WTC11 (cell line): Measurements from ENCODE around the gene RGS9. TPM values are rescaled to one million over a fixed set of nuclear protein-coding genes. Genes with fewer than 3 reads are reported as not detected.
A peak's percentile ranks its signal among the peaks of the same experiment; 100 is the strongest.

ENCODE experiments used
- ATAC-seq: fragments of 200-7000 bp; cut with Tn5 transposase; 2 replicates; pipeline ENCODE4 v1.10.0; 2021; ENCODE audit warnings: mild to moderate bottlenecking, moderate library complexity
- CTCF ChIA-PET: fragments of 300-600 bp; sonication (Branson Sonifier 250); formaldehyde crosslinking; loops from one replicate; lab custom pipeline; 2021; ENCODE audit warnings: antibody characterized with exemption; lab: Charles Lee
- POLR2A ChIA-PET: fragments of 350-600 bp; sonication (Branson Sonifier 250); formaldehyde crosslinking; loops from one replicate; lab custom pipeline; 2021; ENCODE audit warnings: antibody characterized with exemption; lab: Charles Lee
- DNase-seq: peaks from one replicate; pipeline ENCODE4 v3.0.0; 2021; ENCODE audit warnings: low spot score
- H3K27ac Mint-ChIP-seq: 2 replicates; pipeline ENCODE4 v1.8.0; 2021; ENCODE audit warnings: mixed read lengths
- H3K27me3 Mint-ChIP-seq: 2 replicates; pipeline ENCODE4 v1.8.0; 2021; ENCODE audit warnings: low read depth, mild to moderate bottlenecking, moderate library complexity, mixed read lengths
- H3K36me3 Mint-ChIP-seq: 2 replicates; pipeline ENCODE4 v1.8.0; 2021; ENCODE audit warnings: mixed read lengths
- H3K4me1 Mint-ChIP-seq: 2 replicates; pipeline ENCODE4 v1.8.0; 2022; ENCODE audit warnings: mixed read lengths
- H3K4me3 Mint-ChIP-seq: 2 replicates; pipeline ENCODE4 v1.8.0; 2021; ENCODE audit warnings: mild to moderate bottlenecking, moderate library complexity, mixed read lengths
- H3K9me3 Mint-ChIP-seq: 2 replicates; pipeline ENCODE4 v1.8.0; 2021; ENCODE audit warnings: mixed read lengths
- AFF4 ChIP-seq: sonication (generic); formaldehyde crosslinking; IDR thresholded peaks from 2 replicates; pipeline ENCODE4 v1.8.1; 2023; ENCODE audit warnings: mild to moderate bottlenecking, missing genetic modification reagents, borderline replicate concordance
- CREM ChIP-seq: sonication (generic); formaldehyde crosslinking; IDR thresholded peaks from 2 replicates; pipeline ENCODE4 v1.8.1; 2022; ENCODE audit warnings: mild to moderate bottlenecking, missing genetic modification reagents, moderate library complexity
- CTCF ChIP-seq: fragments of 200-600 bp; IDR thresholded peaks from 2 replicates; pipeline ENCODE4 v1.8.0; 2022; ENCODE audit warnings: antibody characterized with exemption
- ESRRA ChIP-seq: sonication (generic); formaldehyde crosslinking; IDR thresholded peaks from 2 replicates; pipeline ENCODE4 v1.8.1; 2022; ENCODE audit warnings: mild to moderate bottlenecking, missing genetic modification reagents, borderline replicate concordance
- FOXJ3 ChIP-seq: sonication (generic); formaldehyde crosslinking; IDR thresholded peaks from 2 replicates; pipeline ENCODE4 v1.9.0; 2021; ENCODE audit warnings: missing genetic modification reagents, mild to moderate bottlenecking, borderline replicate concordance
- GTF2I ChIP-seq: fragments of 250-450 bp; sonication (Bioruptor Pico); conservative IDR thresholded peaks from 2 replicates; pipeline ENCODE4 v1.4.0; 2021; ENCODE audit warnings: mild to moderate bottlenecking
- NFE2L1 ChIP-seq: sonication (generic); formaldehyde crosslinking; IDR thresholded peaks from 2 replicates; pipeline ENCODE4 v1.8.1; 2023; ENCODE audit warnings: missing genetic modification reagents
- NR3C1 ChIP-seq: sonication (generic); formaldehyde crosslinking; conservative IDR thresholded peaks from 2 replicates; pipeline ENCODE4 v1.8.1; 2023; ENCODE audit warnings: low read depth, mild to moderate bottlenecking, missing genetic modification reagents
- PREB ChIP-seq: sonication (generic); formaldehyde crosslinking; IDR thresholded peaks from 2 replicates; pipeline ENCODE4 v1.8.1; 2022; ENCODE audit warnings: mild to moderate bottlenecking, missing genetic modification reagents, moderate library complexity, borderline replicate concordance
- PRRX2 ChIP-seq: fragments of 250-450 bp; sonication (Bioruptor Pico); IDR thresholded peaks from 2 replicates; pipeline ENCODE4 v1.8.0; 2021; ENCODE audit warnings: mild to moderate bottlenecking
- RORB ChIP-seq: fragments of 250-450 bp; sonication (Bioruptor Pico); IDR thresholded peaks from 2 replicates; pipeline ENCODE4 v1.9.0; 2021; ENCODE audit warnings: mild to moderate bottlenecking
- SOX15 ChIP-seq: fragments of 250-450 bp; sonication (Bioruptor Pico); IDR thresholded peaks from 2 replicates; pipeline ENCODE4 v1.9.0; 2021; ENCODE audit warnings: mild to moderate bottlenecking
- ZBTB21 ChIP-seq: sonication (generic); formaldehyde crosslinking; IDR thresholded peaks from 2 replicates; pipeline ENCODE4 v1.8.1; 2023; ENCODE audit warnings: mild to moderate bottlenecking, missing genetic modification reagents, borderline replicate concordance
- ZNF263 ChIP-seq: sonication (generic); formaldehyde crosslinking; IDR thresholded peaks from 2 replicates; pipeline ENCODE4 v1.8.1; 2022; ENCODE audit warnings: low read depth, mild to moderate bottlenecking, moderate library complexity, missing genetic modification reagents
- total RNA-seq: library from RNA; stranded (reverse); gene quantifications from 3 replicates; pipeline ENCODE4 v1.2.3, GENCODE V29; 2021
- TF ChIP-seq, protein P1 (sequence below): fragments of 250-450 bp; sonication (Bioruptor Pico); IDR thresholded peaks from 2 replicates; pipeline ENCODE4 v1.8.0; 2021; ENCODE audit warnings: mild to moderate bottlenecking
- TF ChIP-seq, protein P2 (sequence below): sonication (generic); formaldehyde crosslinking; IDR thresholded peaks from 2 replicates; pipeline ENCODE4 v1.8.0; 2023; ENCODE audit warnings: missing genetic modification reagents
- TF ChIP-seq, protein P3 (sequence below): sonication (generic); formaldehyde crosslinking; IDR thresholded peaks from 2 replicates; pipeline ENCODE4 v1.8.0; 2022; ENCODE audit warnings: mild to moderate bottlenecking, missing genetic modification reagents
- TF ChIP-seq, protein P4 (sequence below): sonication (generic); formaldehyde crosslinking; IDR thresholded peaks from 2 replicates; pipeline ENCODE4 v1.8.1; 2023; ENCODE audit warnings: mild to moderate bottlenecking, missing genetic modification reagents, moderate library complexity

Gene RGS9
- total RNA-seq, 1 experiment from 2014 or later = 11.3 TPM

DNA sequence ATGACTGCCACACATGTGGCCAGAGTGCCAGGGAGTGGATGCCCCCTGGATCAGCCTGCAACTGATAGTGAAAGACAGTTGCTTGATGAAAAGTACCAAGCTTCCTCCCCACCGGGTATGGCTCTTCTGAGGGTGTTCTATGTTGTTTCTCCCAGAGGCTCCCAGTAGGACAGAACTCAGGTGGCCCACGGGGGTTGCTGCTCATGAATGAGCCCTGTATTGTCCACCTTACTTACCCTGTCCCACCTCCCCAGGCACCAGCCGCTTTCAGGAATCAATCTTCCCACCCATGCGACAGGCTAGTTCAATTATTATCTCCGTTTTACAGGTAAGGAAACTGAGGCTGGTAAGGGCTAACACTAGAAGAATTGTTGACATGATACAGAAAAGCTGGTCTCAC is 34.9 kb upstream of the RGS9 start (continued):
- TF ChIP-seq FOXJ3 (CRISPR knock-in tag) (no peak), SOX15 (no peak), ZBTB21 (CRISPR knock-in tag) (no peak)

DNA sequence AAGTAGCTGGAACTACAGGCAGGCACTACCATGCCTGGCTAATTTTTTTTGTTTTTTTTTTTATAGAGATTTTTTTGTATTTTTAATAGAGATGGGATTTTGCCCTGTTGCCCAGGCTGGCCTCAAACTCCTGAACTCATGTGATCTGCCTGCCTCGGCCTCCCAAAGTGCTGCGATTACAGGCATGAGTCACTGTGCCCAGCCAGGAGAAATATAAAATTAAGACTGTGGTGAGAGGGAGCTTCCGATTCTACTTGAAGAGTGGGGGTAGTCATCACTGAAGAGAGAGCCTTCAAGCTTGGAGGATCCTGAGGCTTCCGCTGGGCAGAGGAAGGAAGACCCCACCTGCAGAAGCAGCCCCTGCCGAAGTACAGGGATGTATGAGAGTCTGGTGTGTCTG is 34.4 kb upstream of the RGS9 start:
- DNase-seq (no peak), ATAC-seq (no peak)
- POLR2A ChIA-PET = interaction anchor here (0.5 kb wide), 1 partner anchor 186 kb away, joined by 3 read pairs; no protein-coding TSS in a partner anchor
- peak overlapping the region; percentile 0; the same call in 1 of the 2 replicates for H3K27ac Mint-ChIP-seq
- H3K36me3 Mint-ChIP-seq = no peaks in the 10 kb centered on the region
- no peaks in the 10 kb centered on the region for H3K27me3 Mint-ChIP-seq
- no peak for TF ChIP-seq RORB (CRISPR knock-in tag)
- no peak for TF ChIP-seq NFE2L1 (CRISPR knock-in tag)
- no peak for TF ChIP-seq PREB (CRISPR knock-in tag)
- TF ChIP-seq, protein P1, sequence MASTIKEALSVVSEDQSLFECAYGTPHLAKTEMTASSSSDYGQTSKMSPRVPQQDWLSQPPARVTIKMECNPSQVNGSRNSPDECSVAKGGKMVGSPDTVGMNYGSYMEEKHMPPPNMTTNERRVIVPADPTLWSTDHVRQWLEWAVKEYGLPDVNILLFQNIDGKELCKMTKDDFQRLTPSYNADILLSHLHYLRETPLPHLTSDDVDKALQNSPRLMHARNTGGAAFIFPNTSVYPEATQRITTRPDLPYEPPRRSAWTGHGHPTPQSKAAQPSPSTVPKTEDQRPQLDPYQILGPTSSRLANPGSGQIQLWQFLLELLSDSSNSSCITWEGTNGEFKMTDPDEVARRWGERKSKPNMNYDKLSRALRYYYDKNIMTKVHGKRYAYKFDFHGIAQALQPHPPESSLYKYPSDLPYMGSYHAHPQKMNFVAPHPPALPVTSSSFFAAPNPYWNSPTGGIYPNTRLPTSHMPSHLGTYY (CRISPR knock-in tag) = no peak
- TF ChIP-seq, protein P2, sequence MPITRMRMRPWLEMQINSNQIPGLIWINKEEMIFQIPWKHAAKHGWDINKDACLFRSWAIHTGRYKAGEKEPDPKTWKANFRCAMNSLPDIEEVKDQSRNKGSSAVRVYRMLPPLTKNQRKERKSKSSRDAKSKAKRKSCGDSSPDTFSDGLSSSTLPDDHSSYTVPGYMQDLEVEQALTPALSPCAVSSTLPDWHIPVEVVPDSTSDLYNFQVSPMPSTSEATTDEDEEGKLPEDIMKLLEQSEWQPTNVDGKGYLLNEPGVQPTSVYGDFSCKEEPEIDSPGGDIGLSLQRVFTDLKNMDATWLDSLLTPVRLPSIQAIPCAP (CRISPR knock-in tag) = no peak
- no peak for TF ChIP-seq GTF2I (CRISPR knock-in tag)
- no peak for TF ChIP-seq CTCF
- TF ChIP-seq PRRX2 (CRISPR knock-in tag) = no peak
- no peak for TF ChIP-seq NR3C1 (CRISPR knock-in tag)
- TF ChIP-seq CREM = no peak
- no peak overlapping the region for H3K4me3 Mint-ChIP-seq
- peaks cover 14% of the 10 kb centered on the region for H3K4me1 Mint-ChIP-seq
- CTCF ChIA-PET = interaction anchor here (1.7 kb wide), 1 partner anchor 183 kb away, joined by 4 read pairs; the partner anchor contains the start of gene LRRC37A3
- H3K9me3 Mint-ChIP-seq = no peaks in the 10 kb centered on the region

GRCh38 chr17:65103431-65103830 is 33.7 kb upstream of the RGS9 start:
- DNase-seq = no peak
- no peaks in the 10 kb centered on the region for H3K36me3 Mint-ChIP-seq
- POLR2A ChIA-PET = interaction anchor here (0.7 kb wide), 1 partner anchor 49 kb away, joined by 3 read pairs; no protein-coding TSS in a partner anchor
- H3K27me3 Mint-ChIP-seq = no peaks in the 10 kb centered on the region
- ATAC-seq = no peak
- CTCF ChIA-PET = interaction anchor here (0.6 to 1.7 kb wide), 3 partner anchors 34 to 184 kb away, joined by 3 to 4 read pairs (median 4); partner anchors contain the start of genes LRRC37A3 and RGS9
- no peaks in the 10 kb centered on the region for H3K9me3 Mint-ChIP-seq
- no peak overlapping the region for H3K4me3 Mint-ChIP-seq
- H3K4me1 Mint-ChIP-seq = peaks cover 14% of the 10 kb centered on the region
- H3K27ac Mint-ChIP-seq = no peak overlapping the region
- TF ChIP-seq, protein P3, sequence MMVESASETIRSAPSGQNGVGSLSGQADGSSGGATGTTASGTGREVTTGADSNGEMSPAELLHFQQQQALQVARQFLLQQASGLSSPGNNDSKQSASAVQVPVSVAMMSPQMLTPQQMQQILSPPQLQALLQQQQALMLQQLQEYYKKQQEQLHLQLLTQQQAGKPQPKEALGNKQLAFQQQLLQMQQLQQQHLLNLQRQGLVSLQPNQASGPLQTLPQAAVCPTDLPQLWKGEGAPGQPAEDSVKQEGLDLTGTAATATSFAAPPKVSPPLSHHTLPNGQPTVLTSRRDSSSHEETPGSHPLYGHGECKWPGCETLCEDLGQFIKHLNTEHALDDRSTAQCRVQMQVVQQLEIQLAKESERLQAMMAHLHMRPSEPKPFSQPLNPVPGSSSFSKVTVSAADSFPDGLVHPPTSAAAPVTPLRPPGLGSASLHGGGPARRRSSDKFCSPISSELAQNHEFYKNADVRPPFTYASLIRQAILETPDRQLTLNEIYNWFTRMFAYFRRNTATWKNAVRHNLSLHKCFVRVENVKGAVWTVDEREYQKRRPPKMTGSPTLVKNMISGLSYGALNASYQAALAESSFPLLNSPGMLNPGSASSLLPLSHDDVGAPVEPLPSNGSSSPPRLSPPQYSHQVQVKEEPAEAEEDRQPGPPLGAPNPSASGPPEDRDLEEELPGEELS = no peak
- TF ChIP-seq ZNF263 (CRISPR knock-in tag) = no peak
- TF ChIP-seq, protein P4, sequence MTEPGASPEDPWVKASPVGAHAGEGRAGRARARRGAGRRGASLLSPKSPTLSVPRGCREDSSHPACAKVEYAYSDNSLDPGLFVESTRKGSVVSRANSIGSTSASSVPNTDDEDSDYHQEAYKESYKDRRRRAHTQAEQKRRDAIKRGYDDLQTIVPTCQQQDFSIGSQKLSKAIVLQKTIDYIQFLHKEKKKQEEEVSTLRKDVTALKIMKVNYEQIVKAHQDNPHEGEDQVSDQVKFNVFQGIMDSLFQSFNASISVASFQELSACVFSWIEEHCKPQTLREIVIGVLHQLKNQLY = no peak
- no peak for TF ChIP-seq AFF4
- TF ChIP-seq ESRRA (CRISPR knock-in tag) = no peak
